ENCODE data around the gene PARD3.

GRCh38 chr10:34599026-34599795, 215.9 kb downstream of the PARD3 start:
- TF ChIP-seq EP300 (IDR thresholded peaks at IDR 0.05) (no peak), CTCF (IDR thresholded peaks at IDR 0.05) (no peak), POLR2AphosphoS5 (IDR thresholded peaks at IDR 0.05) (no peak)
